Measurements from ENCODE around the gene MRTFB.
"Not testable (repeated sequence)": the region's sequence is repeated elsewhere in the genome, so short reads cannot be mapped to it uniquely, and the experiment has no call there.

MRTFB gene

DNA sequence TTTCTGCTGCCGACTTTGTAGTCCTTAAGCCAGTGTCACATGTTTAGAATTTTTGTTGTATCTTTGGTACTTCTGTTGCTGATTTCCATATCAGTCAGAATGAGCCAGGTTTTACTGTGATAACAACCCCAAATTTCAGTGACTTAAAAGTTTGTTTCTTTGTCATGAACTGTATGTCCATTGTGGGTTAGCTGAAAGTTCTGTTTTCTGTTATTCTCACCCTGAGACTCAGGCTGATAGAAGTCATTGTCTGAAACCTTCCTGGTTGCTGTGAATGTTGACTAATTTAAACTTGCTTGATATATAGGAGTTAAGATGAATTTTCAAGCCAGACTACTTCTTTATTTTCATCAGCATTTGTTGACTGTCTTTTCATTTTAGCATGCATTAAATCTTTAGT lies 68.8 kb downstream of the MRTFB start:
- DNase-seq = no peak

DNA sequence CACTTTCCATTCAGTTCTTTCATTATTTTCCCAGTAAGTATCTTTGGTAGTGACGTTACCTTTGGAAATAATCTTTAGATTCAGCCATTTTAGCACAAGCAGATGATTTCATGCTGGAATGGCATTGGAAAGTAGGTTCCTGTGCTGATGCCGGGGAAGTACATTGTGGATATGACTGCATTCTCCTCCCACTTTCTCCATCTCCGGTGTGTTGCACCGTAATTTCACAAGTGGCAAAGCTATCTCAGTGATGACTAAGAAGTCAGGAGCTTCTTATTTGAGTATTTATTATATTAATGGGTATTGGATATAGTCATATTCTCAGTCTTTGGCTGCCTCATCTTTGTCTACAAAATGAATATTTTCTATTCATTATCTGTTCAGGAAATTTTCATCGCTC lies 69.8 kb downstream of the MRTFB start:
- DNase-seq = no peak

DNA sequence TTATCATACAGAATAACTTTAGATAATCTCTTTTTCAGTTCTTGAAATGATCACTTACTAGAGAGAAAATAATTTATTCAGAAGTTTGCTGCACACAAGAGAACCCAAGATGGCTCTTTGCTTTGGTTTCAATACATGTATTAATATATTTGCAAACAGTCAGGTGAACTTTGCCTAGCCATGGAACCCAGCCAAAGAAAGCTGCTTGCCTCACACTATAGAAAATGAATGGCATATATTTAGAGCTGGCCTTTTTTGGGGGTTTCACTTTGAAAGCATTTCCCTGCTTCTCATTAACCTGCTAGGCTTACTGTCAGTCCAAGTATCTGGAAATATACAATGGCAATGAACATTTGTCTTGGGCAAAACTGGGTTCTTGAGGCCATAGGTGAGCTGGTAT lies 75.3 kb downstream of the MRTFB start:
- DNase-seq = no peak

DNA sequence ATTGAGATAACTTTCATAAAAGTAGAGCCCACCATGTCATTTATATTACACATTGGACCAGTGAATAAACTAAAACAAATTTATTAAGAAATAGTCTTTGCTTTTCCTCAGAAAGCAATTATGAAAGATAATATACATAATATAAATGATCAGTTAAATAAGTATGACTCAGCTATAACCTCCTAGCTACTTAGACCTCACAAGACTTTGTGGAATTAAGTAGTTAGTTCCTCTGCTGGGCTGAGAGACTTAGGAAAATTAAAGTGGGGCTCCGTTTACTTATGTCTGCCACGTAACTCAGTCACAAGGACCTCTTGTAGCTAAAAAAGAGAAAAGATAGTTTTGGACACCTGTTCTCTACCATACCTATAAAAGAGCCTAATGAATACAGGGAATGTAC lies 76.9 kb downstream of the MRTFB start:
- DNase-seq = no peak

DNA sequence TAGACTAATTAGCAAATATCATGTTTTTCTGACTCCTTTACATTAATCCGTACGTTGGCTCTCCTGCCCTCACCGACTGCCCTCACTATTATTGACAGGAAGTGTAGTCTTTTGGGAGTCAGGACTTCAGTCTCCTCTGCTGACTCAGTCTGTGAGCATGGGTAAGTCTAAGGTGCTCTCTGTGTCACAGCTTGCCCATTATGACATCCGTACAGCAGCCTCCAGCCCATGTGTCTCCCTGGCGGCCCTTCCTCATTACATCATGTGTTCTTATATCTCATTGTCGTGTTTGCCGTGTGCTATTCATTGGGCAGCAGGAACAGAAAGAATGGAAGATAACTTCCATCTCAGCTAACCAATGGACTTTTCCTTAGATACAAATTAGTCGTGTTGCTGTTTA lies 77.5 kb downstream of the MRTFB start:
- no peak for DNase-seq

DNA sequence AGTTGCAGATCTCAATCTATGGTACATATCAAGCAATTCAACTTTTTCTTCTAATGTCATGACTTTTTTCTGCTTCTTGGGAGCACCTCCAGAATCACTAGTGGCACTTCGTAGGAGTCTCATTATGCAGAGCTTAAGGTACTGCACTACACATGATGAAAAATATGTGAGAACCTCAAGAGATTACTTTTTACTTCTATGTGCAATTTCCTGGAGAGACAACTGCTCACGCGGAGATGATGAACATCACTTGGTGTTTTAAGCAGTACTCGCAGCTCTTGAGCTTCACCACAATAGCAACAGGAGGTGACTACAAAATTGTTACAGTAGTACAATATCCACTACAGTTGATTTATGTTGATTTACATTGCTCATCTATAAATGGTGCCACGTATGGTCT lies 79.7 kb downstream of the MRTFB start:
- DNase-seq = no peak

DNA sequence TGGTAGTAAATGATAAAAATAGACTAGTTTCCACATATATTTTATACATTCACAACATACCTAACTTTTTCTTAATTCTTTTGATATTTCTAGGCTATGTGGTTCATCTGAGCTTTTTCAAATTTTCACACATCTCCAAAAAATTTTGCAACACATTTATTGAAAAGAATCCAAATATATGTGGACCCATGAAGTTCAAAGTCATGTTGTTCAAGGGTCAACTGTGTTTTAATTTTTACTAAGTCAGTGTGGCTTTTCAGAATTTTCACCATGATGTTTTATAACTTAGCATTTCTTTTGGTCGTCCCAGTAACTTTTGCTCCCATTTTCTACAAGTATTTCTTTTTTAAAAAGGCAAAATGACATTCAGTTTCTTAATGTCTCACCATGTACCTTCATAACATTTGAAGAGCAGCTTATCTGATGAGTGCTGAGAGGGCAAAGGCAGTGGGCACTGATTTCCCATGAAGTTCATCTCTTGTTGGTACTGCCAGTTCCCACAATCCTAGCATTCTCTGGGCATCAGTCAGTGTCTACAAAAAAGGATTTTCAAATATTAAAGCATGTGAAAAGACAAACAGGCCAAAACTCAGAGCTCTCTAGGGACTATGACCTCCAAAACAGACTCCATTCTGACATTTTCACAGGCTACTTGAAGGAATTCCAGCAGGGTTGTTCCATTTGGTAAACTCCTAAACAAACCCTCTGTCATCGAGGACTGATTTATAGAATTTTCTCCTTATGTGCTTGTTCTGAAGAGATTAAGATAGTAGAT lies 80.3 kb downstream of the MRTFB start:
- no peak for DNase-seq

DNA sequence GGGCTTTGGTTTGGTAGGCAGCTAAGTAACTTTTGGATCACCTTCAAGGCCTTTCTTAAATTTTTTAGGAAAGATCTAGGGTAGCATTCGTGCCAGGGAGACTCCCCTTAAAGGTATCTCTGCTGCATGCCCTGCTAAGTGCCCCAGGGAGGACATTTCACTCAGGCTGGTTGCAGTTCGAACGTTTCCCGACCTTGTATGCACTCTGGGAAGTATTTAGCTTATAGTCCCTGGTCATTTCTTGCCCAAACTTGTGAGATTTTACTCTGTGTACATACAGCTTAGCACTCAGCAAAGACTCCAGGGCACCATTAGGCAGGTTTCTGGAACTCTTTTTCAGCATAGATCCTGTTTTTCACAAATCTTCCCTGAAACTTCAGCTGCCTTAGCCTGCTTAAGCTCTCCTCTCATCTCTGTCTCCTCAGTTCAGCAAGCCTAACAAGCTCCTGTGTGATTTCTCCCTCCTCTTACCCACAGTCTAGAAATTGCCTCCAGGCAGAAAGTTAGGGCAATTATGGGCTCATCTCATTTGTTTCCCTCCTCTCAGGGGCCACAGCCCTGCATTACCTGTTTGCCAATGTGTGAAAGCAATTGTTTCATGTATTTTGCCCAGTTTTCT lies 84.6 kb downstream of the MRTFB start:
- no peak for DNase-seq

DNA sequence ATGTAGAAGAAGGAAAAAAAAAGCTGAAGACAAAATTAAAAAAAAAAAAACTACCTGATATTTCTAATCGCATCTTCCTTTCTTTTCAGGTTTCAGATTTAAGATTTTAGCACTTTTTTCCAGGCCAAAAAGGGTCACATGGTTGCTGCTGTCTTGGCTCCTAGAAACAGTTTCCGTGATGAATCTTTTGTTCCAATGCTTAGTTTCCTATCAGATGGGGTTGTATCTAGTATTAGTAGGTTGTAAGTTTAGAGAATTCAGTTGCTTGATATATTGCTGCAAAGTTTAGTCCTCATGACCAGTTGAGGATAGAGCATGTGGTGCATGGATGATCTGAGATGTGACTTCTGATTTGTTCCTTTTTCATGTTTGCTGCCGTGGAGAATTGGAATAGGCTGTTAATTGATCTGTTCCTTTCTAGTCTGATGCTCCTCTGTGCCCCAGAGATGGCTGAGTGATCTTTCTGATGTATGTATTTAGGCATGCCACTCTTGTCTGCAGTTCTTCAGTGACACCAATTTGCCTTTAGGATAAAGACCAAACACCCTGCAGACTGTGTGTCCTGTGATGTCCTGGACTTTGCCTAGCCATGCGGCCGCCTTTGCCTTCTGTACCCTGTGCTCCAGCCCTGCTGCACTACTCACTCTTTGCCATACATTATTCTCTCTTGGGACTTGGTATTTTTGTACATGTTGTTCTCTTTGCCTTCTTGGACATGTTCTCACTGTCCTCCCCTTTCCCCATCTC lies 94.0 kb downstream of the MRTFB start:
- no peak for DNase-seq

DNA sequence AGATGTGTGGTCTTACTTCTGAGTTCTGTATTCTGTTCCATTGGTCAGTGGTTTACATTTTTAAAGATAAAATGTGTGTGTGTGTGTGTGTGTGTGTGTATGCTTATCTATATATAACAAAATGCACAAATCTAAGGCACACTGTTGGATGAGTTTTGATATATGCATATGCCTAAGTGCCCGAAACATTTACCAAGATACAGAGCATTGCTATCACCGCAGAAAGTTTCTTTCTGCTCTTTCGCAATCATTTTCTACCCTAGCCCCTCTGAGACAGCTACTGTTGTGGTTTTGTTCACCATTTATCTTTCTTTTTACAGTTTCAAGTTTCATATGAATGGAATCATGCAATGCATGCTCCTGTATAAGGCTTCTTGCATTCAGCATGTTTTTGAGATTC lies 97.0 kb downstream of the MRTFB start:
- DNase-seq = no peak

DNA sequence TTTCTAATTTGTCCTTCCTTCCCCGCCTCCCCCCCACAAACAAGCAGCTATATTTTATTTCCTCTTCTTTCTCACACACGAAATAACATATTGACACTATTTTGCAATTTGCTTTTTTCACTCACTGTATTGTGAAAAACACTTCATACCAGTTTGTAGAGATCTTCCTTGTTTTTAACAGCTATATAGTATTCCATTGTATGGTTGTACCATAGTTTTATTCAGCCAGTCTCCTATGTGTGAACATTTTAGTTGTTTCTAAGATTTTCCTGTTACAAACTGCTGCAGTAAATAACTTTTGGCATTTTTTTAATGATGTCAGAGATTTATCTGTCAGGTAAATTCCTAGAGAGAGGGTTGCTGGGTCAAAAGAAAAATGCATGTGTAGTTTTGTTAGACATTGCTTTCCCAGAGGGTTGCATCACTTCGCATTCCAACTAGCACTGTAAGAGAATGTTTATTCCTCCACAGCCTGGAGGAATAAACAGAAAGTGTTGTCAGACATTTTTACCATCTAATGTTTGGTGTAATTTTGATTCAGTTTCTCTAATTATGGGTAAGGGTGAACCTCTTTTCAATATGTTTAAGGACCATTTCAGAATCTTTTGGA lies 101.2 kb downstream of the MRTFB start:
- DNase-seq = no peak

DNA sequence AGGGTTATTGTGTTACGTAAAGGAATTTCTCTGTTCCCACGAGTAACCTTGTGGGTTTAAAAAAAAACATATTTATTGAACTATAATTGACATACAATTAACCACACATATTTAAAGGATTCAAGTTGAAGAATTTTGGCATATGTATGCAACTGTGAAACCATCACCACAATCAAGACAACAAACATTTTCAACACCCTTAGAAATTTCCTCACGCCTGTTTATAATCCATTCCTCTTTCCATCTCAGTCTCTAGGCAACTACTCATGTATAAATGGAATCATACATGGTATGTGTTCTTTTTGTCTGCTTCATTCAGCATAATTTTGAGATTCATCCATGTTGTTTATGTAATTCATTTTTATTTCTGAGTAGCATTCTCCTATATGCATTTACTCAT lies 104.0 kb downstream of the MRTFB start:
- DNase-seq = no peak

DNA sequence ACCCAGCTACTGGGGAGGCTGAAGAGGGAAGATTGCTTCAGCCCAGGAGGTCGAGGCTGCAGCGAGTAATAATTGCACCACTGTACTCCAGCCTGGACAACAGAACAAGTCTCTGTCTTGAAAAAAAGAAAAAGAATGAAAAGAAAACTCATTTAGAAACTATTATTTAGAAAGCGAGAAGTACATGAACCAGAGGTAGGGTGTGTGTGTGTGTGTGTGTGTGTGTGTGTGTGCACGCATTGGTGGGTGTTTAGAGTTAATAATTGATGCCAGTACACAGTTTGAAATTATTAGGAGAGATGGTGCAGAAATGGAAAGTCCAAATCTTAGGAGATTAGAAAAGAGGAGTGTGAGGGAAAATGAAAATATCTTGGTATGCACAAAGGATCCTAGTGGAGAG lies 106.6 kb downstream of the MRTFB start:
- DNase-seq = no peak

DNA sequence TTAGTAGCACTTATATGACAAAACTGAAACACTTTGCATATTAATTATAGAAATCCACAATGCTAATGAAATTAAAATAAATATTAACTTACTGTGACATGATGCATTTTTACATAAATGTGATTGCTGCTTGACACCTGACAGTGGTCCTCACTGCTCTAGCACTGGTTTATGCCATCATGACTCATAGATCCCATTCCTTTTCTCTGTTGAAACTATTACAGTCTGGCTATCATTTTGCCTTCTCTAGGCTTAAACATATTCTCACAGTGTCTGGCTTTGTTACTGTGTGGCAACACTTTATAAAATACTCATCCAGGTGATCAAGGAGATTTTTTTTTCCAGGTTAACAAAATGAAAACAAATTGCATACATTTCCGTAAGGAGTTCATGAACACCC lies 108.0 kb downstream of the MRTFB start:
- DNase-seq = no peak

DNA sequence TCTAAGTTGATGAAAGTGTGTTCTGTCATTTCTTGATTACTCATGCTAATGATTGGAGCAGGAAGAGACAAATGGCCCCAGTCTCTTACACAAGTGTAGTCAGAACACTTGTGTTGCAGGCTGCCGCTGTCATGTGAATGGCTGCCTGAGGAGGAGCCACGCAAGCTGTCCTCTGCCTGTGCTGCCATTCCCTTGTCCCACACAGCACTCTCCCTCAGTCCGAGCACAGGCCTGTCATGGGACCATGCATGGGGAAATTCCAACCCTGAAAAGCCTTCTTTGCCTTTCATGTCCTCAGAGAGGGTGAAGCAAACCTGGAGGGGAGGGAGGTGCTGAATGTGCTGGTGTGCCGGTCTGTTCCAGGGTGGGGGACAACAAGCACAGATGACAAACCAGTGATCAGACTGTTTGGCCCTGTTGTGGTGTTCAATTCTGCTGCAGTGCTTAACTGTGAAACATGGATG lies 109.4 kb downstream of the MRTFB start:
- no peak for DNase-seq

DNA sequence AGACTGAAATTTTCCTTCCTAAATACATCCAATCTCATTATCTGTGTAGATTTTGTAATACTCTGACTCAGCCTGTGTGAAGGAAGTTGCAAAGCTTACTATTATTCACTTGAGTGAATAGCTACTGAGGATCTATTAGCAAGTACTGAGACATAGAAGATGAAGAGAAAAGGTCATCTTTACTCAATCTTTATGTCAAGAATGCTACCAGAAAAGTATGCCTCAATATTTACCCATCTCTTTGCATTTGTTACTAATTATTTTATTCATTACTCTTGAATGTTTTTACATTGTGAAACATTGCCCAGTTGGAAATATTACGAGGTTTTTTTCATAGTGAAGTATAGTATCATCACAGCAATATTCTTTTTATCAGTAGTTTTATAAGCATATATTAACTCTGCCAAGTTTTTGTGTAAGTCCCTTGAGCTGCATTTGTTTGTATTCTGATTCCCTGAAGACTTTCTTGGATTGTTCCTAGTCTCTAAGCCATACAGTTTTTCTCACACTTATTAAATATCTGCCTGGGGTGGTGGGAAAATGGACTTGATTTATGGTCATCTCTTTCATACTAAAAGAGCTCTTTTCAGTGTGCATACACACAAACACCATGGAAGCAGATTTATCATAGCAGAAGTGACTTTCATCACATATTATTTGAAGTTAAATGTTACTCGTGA lies 110.4 kb downstream of the MRTFB start:
- DNase-seq = no peak

DNA sequence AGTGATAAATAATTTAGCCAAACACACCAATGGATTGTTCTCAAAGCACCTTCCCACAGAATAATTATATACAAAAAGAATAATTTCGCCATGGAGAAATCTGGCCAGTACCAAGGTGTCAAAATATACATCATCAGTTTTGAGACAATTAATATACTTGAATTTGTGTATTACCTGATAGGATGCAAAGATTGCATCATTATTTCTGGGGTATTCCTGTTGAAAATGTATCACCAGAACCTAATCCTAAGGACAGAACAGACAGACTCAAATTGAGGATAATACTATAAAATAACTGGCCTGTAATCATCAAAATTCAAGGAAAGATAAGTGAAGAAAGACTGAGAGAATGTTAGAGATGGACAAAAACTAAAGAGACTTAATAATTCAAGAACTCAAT lies 111.9 kb downstream of the MRTFB start:
- DNase-seq = no peak

DNA sequence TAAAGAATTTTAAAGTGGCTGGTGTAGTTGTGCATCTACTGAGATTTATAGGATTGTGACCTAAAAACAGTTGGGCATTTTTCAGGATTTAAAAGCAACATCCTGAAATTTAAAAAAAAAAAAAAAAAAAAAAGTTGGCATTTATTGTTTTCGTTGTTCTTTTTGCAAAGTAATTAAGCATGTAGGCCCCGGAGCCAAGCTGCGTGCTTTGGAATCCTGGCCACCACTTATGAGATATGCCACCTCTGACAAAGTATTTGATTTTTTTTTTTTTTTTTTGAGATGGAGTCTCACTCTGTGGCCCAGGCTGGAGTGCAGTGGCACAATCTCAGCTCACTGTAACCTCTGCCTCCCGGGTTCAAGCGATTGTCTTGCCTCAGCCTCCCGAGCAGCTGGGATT lies 112.8 kb downstream of the MRTFB start:
- not testable (repeated sequence) for DNase-seq

DNA sequence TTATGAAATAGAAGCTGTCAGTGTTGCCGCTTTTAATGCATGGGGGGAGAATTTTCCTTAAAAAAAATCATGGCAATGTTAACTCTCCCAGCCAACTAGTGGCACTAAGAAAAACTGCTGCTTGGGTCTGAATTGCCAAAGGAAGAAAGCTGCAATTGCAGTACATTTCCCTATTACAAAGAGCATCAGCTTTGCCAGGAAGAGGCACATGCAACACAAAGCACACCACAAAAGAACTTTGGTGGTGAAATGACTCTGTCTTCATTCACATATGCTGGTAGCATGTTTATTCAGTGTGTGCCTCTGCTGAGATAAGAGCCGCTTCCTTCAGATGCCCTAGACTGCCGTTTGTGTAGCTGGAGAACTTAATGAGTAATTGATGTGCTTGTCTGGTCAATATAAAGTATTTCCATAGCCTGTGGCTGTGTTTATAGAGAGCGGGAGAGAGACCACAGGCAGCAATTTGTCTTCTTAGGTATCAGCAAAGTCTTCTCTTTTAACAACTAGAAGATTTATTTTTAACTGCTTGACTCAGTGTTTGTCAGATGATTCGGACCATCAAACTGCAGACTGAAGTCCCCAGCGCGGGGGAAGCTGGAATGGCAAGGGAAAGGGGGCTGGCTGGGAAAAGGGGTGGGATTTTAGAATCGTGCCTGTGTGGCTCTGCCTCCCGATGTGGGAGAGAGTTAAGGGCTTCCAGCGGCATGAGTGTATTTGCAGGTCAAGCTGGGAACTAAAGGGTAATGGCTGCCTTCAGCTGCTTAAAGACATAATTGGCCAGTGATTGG lies 115.1 kb downstream of the MRTFB start:
- DNase-seq = no peak

DNA sequence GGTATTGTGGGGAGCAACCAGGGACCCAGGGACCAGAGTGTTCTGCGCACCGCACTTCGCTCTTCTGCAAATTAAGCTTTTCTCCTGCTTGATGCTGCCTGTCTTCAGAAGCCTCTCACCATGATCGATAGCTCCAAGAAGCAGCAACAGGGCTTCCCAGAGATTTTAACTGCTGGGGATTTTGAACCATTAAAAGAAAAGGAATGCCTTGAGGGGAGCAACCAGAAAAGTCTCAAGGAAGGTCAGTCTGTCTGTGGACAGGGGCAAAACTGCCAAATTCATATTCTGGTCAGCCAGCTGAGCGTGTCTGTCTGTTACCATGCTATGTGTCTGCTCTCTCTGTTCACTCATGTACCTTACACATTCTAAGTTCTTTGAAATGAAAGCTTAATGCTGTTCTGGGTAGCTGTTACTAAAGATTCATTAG lies 115.7 kb downstream of the MRTFB start:
- no peak for DNase-seq

DNA sequence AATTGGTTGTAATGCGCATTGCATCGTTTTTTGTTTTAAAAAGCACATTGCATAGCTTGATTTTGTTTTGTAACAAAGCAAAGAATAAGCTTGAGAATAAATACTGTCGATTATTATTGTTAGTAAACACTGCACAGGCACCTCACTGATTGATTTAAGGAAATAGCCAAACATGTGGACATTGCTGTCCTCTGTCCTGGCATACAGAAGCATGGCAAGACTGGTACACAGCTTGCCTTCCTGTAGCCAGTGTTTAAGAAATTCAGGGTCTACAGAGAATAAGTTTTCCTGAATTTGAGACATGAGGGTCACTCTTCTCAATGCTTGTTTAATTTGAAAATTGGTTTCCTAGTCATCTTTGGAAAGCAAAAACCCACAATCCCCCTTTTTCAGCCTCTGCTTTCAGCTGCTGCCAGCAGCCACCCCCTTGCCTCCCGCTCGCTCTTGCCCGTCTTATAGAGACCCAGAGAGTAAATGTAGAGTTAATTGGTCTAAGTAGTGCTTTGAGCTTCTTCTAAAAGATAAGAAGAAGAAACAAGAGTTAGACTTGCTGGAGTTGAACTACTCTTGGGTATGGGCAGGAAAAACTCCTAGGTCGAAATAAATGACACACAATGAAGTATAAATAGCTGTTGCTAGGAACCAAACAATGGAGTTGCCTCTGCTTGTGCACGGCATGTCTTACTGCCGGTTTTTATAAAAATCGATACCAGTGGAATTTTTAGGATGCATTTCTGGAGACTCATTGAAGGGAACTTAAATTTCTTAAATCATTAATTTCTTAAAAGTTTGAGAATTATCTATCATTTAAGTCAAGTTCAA lies 116.6 kb downstream of the MRTFB start:
- no peak for DNase-seq

All from CD4-positive, alpha-beta T cell treated with Interferon alpha-2 for 1 hour (primary cell).